ENCODE results near the gene IDH1.

- TF ChIP-seq POLR2A (IDR thresholded peaks at IDR 0.05), result no peak
- no peak for TF ChIP-seq CTCF (IDR thresholded peaks at IDR 0.05)
Observed at GRCh38 chr2:208295834-208296233, 41.0 kb upstream of the IDH1 start.

Measured in ovary (tissue), 3 donors.